HepG2 (cell line): ENCODE data around the gene RNF25. TPM values are rescaled to one million over a fixed set of nuclear protein-coding genes. Genes with fewer than 3 reads are reported as not detected.

ENCODE experiments used
- FUBP1 ChIP-seq: sonication (generic); formaldehyde crosslinking; IDR thresholded peaks from 2 replicates; pipeline ENCODE4 v1.5.1; 2020; ENCODE audit warnings: missing genetic modification reagents, mild to moderate bottlenecking, borderline replicate concordance
- HMGA1 ChIP-seq: sonication (generic); formaldehyde crosslinking; conservative IDR thresholded peaks from 2 replicates; pipeline ENCODE4 v1.4.0; 2020; ENCODE audit warnings: missing genetic modification reagents
- KMT2A ChIP-seq: sonication (generic); formaldehyde crosslinking; IDR thresholded peaks from 2 replicates; pipeline ENCODE4 v1.4.0; 2020; ENCODE audit warnings: missing genetic modification reagents
- MIER3 ChIP-seq: IDR thresholded peaks from 2 replicates; pipeline ENCODE4 v1.6.1; 2016; ENCODE audit warnings: missing compliant biosample characterization, borderline replicate concordance
- MLLT10 ChIP-seq: sonication (generic); formaldehyde crosslinking; IDR thresholded peaks from 2 replicates; pipeline ENCODE4 v1.4.0; 2020; ENCODE audit warnings: missing genetic modification reagents
- RERE ChIP-seq: IDR thresholded peaks from 2 replicates; pipeline ENCODE4 v1.6.1; 2016; ENCODE audit warnings: low read depth, missing genetic modification reagents, missing compliant biosample characterization
- ZNF329 ChIP-seq: sonication (generic); formaldehyde crosslinking; IDR thresholded peaks from 2 replicates; pipeline ENCODE4 v1.9.0; 2021; ENCODE audit warnings: low read depth, mild to moderate bottlenecking, missing genetic modification reagents
- ZNF572 ChIP-seq: sonication (generic); formaldehyde crosslinking; IDR thresholded peaks from 2 replicates; pipeline ENCODE4 v1.5.1; 2020; ENCODE audit warnings: mild to moderate bottlenecking, missing genetic modification reagents
- ZNF574 ChIP-seq: sonication (generic); formaldehyde crosslinking; IDR thresholded peaks from 2 replicates; pipeline ENCODE4 v1.4.0; 2020; ENCODE audit warnings: missing genetic modification reagents
- polyA plus RNA-seq, 8 experiments: library from polyadenylated mRNA; depleted of rRNA in 3 of 8; stranded (reverse) in 7 of 8; unstranded in 1 of 8; fragments of >200 nt; fragmentation: Illumina TruSeq in 4 of 8; extraction: Trizol in 4 of 8; gene quantifications; 2 replicates each; pipeline versions ENCODE4 v1.2.1 to v1.2.3, GENCODE V29; 2011 to 2016; ENCODE audit warnings: low read depth in 4 of 8, missing spikeins in 1 of 8, mixed read lengths in 1 of 8; ENCODE audit not compliant: insufficient read depth in 1 of 8
- total RNA-seq, 5 experiments: library from RNA; depleted of rRNA; stranded (reverse); fragments of >200 nt; fragmentation: Illumina TruSeq; extraction: Trizol; gene quantifications; 2 replicates each; pipeline ENCODE4 v1.2.3, GENCODE V29; 2016; ENCODE audit warnings: low read depth in 1 of 5

RNF25 gene
- total and polyA plus RNA-seq, 2 of the 13 experiments (the other 11 are each of a cell fraction or from before 2014, with no cell fraction given): 37.0 to 87.6 TPM

GRCh38 chr2:218719457-218719856, 47.7 kb upstream of the RNF25 start (continued):
- no peak for TF ChIP-seq HMGA1 (CRISPR knock-in tag)
- TF ChIP-seq ZNF329 (CRISPR knock-in tag): no peak
- no peak for TF ChIP-seq FUBP1 (CRISPR knock-in tag)
- no peak for TF ChIP-seq MIER3 (CRISPR knock-in tag)
- no peak for TF ChIP-seq MLLT10 (CRISPR knock-in tag)
- no peak for TF ChIP-seq KMT2A (CRISPR knock-in tag)
- no peak for TF ChIP-seq ZNF572 (CRISPR knock-in tag)
- no peak for TF ChIP-seq ZNF574 (CRISPR knock-in tag)
- TF ChIP-seq RERE: no peak
